Measurements from ENCODE around the gene ATOH8.

Gene ATOH8

DNA sequence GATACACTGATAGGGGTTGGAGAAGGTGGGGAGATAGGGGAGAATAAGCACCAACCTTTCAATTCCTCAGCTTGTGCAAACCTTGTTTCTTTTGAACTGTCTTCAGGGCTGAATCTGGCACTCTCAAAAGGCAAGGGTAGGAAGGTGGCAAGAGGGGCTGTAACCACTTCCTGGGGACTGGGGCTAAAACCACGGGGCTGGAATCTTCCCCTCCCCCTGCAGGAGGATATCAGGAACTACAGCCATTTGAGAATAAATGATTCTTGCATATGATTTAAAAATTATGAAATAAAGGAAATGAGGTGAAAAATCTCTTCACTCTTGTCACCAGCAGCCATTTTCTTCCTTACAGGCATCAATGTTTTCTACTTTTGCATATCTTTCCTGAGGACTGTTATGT, 50.8 kb downstream of the ATOH8 start:
- Histone ChIP-seq H3K4me3 (no peak overlapping the region), H3K9me3 (no peaks in the 10 kb centered on the region), H3K27me3 (no peaks in the 10 kb centered on the region), H3K4me1 (peaks cover 0 to 4% (median 0%) of the 10 kb centered on the region in 4 donors), H3K36me3 (peaks cover 0 to 24% (median 0%) of the 10 kb centered on the region in 3 donors), H3K27ac (no peak overlapping the region)
- DNase-seq = no peak
- intact Hi-C loops (cut with DNase I; ENCODE audit: low total_unique reads) = no loop called here
- peak; percentile 45 to 57 for TF ChIP-seq CTCF (IDR thresholded peaks at IDR 0.05)

DNA sequence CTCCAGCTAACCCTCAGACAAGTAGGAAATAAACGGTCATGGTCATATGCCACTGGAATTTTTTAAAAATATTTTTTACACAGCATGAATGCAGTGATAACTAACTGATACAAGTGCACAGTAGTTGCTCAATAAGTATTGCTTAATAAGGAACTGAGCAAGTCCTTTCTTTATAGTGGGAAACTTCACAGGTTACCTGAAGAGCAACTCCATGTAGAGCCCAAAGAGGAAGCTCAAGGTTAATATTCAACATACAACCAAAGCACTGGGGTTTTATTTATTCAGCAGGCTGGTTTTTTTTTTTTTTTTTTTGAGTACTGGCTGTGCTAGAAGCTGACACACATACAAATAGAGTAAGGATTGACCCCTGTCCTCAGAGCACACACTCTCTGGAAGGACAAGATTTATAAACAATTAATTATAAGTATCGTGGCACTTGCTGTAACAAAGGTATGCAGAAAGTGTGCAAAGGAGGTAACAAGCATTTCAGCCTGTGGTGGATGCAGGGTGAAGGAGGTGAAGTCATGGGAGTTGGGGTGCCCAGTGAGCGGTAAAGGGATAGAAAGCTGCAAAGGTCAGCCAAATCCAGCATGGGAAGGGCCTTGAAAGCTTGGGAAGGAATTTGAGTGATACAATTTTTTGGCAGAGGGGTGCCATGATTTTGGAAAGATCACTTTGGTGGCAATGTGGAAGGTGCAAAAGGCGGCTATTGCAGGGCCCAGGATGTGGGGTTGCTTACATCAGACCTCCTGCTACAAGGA, 52.7 kb downstream of the ATOH8 start:
- Histone ChIP-seq H3K36me3 (peaks cover 0 to 11% (median 0%) of the 10 kb centered on the region in 3 donors), H3K9me3 (no peaks in the 10 kb centered on the region), H3K4me3 (no peak overlapping the region), H3K4me1 (peaks cover 2 to 18% (median 13%) of the 10 kb centered on the region in 4 donors), H3K27me3 (no peaks in the 10 kb centered on the region), H3K27ac (no peak overlapping the region)
- TF ChIP-seq CTCF (IDR thresholded peaks at IDR 0.05) = no peak
- intact Hi-C loops (cut with DNase I; ENCODE audit: low total_unique reads) = no loop called here
- no peak for DNase-seq

DNA sequence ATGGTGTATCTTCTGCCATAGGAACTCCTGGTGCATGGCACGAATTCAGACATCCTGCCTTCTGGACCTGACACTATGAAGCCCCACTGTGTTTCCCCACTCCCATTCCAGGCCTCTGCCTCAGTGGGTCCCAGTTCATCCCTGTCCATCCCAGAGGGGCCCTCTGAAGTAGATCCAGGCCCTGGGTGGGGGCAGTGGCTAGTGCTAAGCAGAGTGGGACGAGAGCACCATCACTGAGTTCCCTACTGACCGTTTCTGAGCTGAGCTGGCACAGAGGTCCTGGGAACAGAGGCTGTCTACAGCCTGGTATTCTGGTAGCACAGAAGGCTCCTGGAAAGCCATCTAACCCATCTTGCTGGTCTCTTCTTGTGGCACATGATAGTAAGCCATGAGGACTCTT, 54.0 kb downstream of the ATOH8 start:
- peak in 1 of 2 donors; percentile 28 for DNase-seq
- H3K27ac ChIP-seq = no peak overlapping the region
- intact Hi-C loops (cut with DNase I; ENCODE audit: low total_unique reads) = no loop called here

DNA sequence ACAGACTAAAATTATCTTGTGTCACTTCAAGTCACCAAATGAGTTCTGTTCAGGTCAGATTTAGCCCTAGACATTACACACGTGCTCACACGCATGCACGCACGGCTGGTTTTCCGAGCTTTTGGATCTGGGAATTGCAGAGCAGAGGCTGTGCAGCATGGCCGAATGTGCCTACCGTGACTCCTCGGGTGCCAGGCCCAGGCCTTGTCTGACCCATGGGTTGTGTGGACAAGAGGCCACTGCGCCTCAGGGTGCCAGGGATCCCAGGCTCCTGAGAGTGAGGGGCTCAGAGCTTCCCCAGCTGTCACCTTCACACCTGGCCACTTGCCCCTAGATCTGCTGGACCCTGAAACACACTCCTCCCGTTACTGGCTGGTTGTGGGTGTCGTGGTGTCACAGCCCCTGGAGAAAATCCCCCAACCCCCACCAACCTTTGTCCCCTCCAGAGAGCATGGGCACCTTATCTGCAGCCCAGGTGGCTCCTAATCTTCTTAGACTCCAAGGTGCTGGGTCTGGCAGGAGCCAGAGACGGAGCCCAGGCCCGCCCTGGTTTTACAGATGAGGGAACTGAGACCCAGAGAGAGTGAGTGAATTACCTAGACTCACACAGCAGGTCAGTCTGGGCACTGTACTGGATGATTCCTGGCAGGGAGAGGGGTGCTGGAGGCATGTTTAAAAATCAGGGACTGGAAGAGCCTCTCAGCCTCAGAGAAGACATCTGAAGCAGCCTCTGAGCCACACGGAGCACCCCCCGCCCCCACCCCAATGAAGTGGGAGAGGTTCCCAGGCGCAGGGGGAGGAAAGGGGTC, 56.8 kb downstream of the ATOH8 start:
- intact Hi-C loops (cut with DNase I; ENCODE audit: low total_unique reads) = loop anchor here (10.0 kb wide), 1 partner anchor 166 kb away; no protein-coding TSS in a partner anchor
- TF ChIP-seq CTCF (IDR thresholded peaks at IDR 0.05) = no peak
- no peaks in the 10 kb centered on the region for H3K36me3 ChIP-seq
- H3K9me3 ChIP-seq = no peaks in the 10 kb centered on the region
- H3K4me3 ChIP-seq = peak overlapping the region in 1 of 2 donors; percentile 23
- peaks cover 5 to 42% (median 26%) of the 10 kb centered on the region in 4 donors for H3K4me1 ChIP-seq
- peak overlapping the region; percentile 80 to 83 for H3K27ac ChIP-seq
- DNase-seq = peak in 1 of 2 donors; percentile 68
- H3K27me3 ChIP-seq = no peaks in the 10 kb centered on the region

More for the DNA sequence above, 54.0 kb downstream of the ATOH8 start:
- no peak for TF ChIP-seq CTCF (IDR thresholded peaks at IDR 0.05)
- Histone ChIP-seq H3K9me3 (no peaks in the 10 kb centered on the region), H3K4me1 (peaks cover 5 to 30% (median 23%) of the 10 kb centered on the region in 4 donors), H3K4me3 (no peak overlapping the region), H3K36me3 (no peaks in the 10 kb centered on the region), H3K27me3 (no peaks in the 10 kb centered on the region)

- H3K36me3 ChIP-seq = no peaks in the 10 kb centered on the region
- peaks cover 5 to 42% (median 26%) of the 10 kb centered on the region in 4 donors for H3K4me1 ChIP-seq
- H3K27ac ChIP-seq = peak overlapping the region; percentile 80 to 83
- no peaks in the 10 kb centered on the region for H3K27me3 ChIP-seq
- intact Hi-C loops (cut with DNase I; ENCODE audit: low total_unique reads) = loop anchor here (10.0 kb wide), 1 partner anchor 167 kb away; no protein-coding TSS in a partner anchor
- H3K4me3 ChIP-seq = peak overlapping the region in 1 of 2 donors; percentile 23
- no peak for TF ChIP-seq CTCF (IDR thresholded peaks at IDR 0.05)
- no peaks in the 10 kb centered on the region for H3K9me3 ChIP-seq
- DNase-seq = peak; percentile 85 to 90
Observed at GRCh38 chr2:85811180-85812093, 57.6 kb downstream of the ATOH8 start.

Measured in tibial artery (tissue), 4 donors.